Measurements from ENCODE around the gene LYAR.
"Not testable (repeated sequence)": the region's sequence is repeated elsewhere in the genome, so short reads cannot be mapped to it uniquely, and the experiment has no call there.

LYAR gene

DNA sequence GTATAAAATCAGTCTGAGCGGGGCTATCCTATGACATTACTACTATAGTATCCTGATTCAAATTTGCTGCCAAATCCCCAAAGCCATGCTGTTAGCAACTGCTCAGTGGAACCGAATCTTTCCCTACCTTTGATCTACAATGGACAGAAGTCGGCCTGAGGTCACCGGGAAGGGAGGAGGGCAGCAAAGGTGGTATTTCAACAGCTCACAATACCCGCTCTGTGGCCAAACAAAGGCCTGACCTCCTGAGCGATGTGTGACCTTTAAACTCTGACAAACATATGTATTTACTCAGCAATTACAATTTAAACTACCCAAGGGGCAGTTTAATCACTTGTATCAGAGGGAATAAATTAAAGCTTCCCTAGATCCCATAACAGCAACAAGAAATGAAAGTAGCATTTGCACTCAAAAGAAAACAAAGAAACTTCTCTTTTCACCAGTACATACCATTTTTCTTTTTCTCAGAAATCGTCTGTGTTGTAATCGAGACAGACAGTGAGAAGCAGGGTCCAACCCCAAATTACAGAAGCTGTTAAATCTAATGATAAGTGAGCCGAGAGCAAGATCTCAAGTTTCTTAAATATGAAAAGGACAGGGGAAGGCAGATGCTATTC, 30.4 kb downstream of the LYAR start:
- DNase-seq: no peak

DNA sequence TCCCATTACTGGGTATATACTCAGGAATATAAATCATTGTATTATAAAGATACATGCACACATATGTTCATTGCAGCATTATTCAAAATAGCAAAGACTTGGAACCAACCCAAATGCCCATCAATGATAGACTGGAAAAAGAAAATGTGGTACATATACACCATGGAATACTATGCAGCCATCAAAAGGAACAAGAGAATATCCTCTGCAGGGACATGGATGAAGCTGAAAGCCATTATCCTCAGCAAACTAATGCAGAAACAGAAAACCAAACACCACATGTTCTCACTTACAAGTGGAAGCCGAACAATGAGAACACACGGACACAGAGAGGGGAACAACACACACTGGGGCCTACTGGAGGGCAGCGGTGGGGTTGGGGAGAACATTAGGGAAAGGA, 32.2 kb downstream of the LYAR start:
- not testable (repeated sequence) for DNase-seq

DNA sequence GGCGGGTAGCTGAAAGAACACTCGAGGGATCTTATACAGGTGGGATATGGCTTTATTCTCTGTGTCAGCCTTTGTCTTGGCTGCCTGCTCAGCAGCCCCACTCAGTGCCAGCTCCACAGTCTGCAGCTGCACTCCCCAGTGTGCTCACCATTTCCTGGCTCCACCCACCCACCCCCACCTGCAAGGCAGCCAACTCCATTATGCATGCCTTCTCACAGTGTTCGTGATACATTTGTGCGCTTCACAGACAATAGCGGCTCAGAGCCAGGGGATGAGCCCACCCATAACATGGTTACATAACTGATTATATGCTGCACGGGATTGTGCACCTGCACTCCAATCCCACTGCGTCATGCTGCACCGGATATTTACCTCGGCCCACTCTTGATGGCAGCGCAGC, 33.2 kb downstream of the LYAR start:
- no peak for DNase-seq

DNA sequence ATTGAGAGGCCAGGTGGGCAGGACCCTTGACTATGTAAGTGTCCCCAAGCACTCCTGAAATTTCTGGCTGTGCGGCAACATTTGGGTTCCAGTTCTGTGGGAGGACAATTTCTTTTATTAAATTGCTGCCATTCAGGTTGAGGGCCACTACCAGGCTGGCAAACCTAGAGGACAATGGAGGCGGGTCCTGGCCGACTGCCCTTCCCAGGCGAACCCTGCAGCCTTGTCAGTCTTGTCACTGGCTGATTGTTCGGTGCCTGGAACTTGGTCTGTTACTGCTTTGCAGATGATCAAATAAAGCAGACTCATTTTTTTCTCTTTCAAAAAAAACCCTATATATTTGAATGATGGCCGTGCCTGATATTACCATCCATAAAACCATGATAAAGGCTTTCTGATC, 35.3 kb downstream of the LYAR start:
- no peak for DNase-seq

DNA sequence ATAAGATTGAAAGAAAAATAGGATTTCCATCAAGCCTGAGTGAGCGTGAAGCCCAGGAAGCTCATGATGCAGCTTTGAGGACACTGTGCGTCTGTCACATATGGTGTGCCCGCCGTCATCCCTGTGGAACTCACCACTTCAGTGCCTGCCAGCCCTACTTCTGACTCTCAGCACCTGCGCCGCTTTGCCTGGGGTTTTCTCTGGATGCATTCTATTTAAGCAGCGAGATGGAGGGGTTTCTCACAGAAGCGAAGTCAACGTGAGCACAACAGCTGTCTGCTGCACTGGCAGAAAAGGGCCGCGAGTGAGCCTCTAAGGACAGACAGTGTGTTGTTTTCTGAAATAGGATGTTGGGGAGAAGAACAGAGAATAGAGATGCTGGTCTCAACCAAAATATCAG, 35.8 kb downstream of the LYAR start:
- DNase-seq: no peak

DNA sequence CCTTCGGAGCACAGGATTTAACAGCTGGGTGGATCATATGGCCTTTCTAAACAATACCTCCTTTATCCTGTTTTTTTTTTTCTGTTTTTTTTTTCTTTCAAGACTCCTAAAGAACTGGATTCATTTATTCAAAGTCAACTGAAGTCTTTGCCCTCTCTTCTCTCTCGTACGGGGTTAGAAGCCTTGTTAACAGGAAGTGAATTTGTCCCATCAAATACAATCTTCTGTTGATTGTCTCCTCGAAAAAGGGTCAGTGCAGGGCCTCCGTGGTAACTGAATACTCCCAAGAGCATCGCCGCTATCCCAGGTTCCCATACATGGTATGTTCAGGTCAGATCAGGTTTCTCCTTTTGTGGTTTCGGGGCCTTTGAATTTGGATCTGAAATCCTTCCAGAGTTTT, 40.1 kb downstream of the LYAR start:
- DNase-seq: no peak

DNA sequence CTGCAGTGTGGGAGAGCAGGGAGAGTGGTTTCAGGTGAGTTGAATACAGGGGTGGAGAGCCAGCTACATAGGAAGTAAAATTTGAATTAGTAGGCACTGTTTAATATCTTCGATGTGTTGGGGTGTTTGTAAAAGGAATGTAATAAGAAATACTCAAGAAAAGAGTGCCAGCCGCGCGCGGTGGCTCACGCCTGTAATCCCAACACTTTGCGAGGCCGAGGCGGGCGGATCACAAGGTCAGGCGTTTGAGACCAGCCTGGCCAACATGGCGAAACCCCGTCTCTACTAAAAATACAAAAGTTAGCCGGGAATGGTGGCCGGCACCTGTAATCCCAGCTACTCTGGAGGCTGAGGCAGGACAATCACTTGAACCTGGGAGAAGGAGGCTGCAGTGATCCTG, 40.6 kb downstream of the LYAR start:
- DNase-seq: not testable (repeated sequence)

DNA sequence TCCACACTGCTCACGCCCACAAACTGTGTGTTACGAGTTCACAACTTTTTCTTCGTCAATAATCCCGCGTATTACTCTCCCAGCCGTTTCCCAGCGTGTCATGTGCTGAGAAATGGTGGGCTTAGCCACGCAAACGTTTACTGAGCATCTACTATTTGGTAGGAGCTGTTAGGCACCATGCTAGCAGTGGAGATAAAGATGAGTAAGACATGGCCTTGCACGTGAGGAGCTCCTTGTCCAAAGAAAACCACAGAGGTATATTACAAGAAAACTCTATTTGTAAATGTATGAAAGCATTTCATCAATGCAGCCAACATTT, 41.1 kb downstream of the LYAR start:
- DNase-seq: no peak

DNA sequence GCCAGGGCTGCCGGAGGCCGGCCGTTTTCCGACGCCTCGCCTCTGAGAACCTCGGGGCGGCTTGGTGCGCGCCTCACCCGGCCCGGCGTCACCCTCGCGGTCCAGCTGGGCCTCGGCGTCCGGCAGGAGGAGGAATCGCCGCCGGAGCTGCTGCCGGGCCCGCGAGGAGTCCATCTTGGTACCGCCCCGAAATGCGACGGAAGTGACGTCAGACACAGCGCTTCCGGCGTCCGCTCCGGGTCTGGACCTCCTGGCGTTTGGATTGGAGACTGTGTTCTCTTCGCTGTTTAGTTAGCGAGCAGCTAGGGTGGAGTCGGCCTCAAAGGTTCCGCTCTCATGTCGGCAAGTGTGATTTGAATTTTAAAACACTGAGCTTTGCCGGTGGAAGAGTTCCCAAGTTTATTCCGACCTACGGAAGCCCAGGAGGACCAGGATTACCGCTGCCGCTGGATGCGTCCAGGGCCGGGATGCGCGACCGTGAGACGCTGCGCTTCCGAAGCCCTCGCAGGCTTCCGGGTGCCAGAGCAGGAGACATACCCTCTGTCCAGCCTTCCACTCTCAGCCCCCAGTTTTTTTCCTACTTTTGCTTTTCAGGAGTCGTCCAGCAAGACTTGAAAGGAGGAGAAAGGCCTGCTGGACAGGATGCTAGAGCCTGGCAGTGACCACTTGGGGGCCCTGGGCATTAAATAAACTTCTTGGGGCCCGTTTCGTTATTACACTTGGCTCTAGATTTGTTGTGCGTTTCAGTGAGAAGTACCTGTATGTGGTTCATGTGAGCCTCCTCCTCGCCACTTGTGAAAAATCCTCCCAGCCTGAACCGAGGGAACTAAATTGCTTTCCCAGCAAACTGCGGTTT, 41.7 kb downstream of the LYAR start, which contains the start of gene TMEM128:
Gene TMEM128, minus strand, starts transcription at position 195 of the 856 bp plus-strand sequence. Its CDS starts 21 bp downstream, at position 174.
- DNase-seq: peak; percentile 90

DNA sequence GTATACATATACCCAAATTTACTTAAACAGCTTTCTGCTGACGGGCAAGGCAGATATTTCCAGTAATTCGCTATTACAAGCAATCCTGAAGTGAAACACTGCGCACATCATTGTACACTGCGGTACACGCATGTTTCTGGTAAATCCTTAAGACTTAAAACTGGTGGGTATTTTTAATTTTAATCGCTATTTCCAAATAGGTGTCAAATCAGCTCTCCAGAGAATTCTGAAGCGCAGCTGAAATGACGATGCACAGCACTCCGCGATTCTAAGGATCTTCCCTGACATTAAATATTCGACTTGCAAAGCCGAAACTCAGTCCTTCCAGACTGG, 42.3 kb downstream of the LYAR start:
- DNase-seq: peak; percentile 7

DNA sequence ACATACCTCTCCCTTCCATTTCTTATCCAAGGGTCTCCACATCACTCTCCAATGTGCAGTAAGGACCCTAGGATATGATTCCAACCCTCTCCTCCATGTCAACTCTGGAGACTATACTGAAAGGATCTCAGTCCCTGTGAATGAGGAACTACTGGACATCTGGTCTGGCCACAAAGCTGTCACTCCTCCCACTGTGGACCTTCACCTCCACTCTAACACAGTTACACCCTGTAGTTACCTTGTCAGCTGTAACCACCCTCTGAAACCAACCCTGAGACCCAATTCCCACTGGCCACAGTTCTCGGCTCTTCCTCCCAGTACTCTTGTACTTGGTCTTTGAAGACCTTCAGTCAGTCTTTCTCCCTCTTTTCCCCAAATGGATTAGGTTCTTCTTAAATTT, 44.8 kb downstream of the LYAR start:
- DNase-seq: no peak

DNA sequence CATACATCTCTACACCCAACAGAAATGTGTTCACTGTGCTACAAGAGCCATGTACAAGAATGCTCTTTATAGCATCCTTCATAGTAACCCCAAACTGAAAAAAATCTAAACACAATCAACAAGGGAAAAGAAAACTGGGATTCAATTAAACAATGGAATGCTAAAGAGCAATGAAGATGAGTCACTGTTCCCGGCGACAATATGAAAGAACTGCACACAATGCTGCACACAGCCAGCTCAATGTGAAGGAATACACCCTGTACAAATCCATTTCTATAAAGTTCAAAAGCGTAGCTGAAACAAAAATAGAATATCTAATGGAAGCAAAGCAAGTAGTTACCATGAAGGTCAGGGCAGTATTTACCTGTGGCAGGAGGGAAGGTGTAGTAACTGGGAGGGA, 50.4 kb downstream of the LYAR start:
- not testable (repeated sequence) for DNase-seq

DNA sequence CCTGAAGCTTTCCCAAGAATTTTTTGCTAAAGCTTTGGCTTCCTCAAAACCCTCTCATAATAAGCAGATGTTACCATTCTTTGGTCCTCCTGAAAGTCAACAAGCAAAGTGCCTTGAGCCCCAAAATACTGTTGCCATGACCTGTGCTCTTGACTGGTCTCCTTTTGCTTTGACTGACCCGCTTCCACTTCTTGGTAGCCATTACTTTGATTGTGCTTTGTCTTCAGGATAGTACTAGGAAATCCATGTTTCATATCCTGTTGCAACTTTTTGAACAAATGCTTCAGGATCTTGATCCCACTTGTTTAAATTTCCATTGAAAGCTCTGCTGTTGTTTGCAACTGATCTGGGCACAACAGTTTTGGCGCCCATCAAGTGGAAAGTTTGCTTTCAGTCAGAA, 56.3 kb downstream of the LYAR start:
- no peak for DNase-seq

DNA sequence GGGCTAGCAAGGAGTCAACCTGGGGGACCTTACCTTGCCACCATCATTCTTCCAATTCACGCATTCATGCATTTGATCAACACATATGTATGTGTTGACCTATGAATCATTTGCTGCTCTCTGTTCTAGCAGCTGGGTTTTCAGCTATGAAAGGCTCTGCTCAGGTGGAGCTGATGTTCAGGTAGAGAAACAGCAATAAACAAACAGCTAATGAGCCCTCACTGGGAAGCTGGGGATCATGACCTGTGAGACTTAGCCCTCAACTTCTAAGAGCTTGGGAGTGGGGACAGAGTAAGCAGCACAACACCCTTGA, 61.6 kb downstream of the LYAR start:
- no peak for DNase-seq

DNA sequence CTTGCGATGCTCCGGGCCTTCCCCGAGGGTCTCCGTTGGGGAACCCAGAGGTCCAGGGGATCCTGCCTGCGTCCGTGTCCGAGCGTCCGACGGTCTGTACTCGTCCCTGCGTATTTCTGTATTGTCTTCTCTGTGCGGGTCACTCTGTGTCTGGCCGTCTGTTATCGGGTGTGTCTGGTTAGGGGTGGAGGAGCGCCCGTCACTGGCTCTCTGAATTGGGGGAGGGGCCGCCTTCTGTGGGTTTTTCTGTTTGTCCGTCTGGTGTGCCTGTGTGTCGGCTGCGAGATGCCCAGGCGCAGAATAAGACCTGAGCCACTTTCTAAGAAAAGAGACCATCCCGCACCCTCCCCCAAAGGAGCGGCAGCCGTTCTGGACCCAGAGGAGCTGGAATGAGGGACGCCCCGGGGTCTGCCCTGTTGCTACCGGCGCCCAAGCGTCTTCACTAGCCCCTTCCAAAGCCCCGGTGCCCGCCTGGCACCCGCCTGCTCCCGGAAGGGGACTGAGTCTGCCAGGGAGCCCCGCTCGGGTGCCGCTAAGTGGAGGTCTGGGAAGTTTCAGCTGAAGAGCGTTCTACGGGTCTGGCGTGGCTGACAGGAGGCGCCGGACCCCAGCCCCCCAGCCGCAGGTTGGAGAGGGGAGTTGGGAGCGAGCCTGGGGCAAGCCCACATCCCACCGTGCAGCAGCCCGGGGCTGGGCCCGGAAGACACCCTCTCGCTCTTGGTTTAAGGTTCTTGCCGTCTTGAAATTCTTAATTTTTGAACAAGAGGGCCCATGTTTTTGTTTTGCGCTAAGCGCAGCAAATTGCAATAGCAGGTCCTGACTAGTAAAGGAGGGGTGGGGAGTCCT, 62.2 kb downstream of the LYAR start:
- DNase-seq: no peak

DNA sequence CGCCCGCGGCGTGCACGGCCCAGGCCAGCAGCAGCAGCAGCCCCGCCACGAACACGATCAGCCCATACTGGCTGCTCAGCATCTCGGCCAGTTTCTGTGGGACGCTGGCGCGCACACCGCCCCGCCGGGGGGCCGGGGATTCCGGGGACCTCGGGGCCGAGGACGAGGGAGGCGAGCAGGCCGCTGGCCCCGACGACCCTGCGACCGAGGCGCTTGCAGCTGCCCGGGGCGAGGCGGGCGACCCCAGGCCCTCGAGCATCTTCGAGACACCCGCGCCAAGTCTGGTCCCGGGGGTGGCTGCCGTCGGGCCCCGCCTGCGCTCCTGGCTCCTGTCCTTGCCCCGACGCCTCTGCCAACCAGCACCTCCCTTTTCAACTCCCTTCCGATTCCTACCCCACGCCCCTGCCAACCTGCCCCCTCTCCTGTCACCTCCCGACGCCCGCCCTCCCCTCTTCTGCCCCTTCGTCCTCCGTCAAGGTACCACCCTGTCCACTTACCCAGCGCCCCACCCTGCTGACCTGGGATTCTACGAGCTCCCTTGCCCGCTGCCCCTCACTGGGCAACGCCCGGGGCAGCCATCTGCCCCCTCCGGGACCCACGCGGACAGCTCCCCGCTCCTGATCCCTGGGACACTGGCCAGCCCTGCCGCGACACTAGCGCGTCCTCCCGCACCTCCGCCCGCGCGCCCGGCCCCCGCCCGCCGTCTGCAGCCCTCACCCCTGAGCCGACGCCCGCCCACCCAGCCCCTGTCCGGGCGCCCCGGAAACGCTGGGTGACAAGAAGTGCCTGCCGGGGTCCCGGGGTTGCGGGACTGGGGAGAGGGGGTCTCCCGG, 63.1 kb downstream of the LYAR start, which contains the start of gene OTOP1:
Gene OTOP1, minus strand, starts transcription at position 324 of the 833 bp plus-strand sequence. Its CDS starts 65 bp downstream, at position 259.
- DNase-seq: no peak

DNA sequence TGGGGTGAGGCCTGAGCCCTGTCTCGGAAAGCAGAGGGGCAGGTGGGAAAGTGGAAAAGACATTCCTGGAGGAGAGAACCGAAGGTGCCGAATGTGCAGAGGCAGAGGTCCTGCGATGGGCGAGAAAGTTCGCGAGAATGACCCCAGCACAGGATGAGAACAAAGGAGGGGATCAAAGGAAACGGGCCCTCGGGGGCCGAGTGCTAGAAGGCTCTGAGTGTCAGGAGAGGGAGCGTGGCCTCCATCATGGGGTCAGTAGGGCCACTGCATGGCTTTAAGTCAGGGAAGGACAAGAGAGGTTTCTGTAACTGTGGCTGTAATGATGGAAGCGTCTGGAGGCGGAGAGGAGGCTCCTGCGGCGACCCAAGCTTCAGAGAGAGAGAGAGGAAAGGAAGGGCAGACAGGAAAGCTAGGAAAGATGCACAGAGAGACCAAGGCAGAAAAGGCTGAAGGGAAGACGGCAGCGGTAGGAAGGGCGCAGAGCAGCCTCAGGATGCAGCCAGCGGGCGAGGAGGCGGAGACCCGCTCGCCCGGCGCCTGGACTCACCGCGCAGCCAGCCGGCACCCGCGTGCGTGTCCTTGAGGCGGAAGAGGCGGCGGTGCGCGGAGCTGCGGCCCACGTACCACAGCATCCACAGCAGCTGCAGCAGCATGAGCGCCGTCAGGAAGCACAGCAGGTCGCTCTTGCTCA, 63.9 kb downstream of the LYAR start:
- no peak for DNase-seq
